ENCODE measurements around the gene IVL.

Gene IVL

DNA sequence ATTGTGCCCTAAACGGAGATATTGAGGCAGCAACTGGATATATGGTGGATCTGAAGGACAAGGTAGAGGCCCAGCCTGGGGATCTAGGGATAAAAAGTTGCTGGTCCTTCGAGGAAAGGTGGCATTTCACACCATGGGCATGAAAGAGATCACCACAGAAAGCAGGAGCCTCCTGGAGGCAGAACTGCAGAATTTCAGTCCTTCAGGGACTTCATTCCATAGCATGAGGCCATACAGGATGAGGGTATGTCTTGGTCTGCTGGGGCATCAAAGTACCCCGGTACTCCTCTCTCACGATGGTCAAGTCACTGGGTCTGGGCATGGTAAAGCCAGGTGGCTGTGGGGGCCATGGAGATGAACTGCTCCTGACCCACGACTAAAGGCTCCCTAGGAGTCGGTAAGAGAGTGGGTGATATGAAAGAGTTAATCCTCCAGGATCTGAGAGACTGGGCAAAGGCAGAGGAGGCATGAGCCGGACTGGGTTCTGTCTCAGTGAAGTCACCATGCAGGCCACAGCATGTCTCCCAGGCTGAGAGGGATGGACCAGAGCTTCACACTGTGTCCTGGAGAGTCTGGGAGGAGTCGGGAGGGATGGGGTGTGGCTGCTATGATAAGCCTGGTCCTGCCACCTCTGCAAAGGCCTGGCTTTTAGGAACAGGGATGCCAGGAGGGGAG is 32.8 kb downstream of the IVL start:
- Histone ChIP-seq H3K4me3 (ENCODE audit: low read depth, low read length) (no peak overlapping the region), H2AFZ (no peak overlapping the region), H3K4me1 (no peaks in the 10 kb centered on the region), H3K79me2 (no peaks in the 10 kb centered on the region), H3K4me2 (ENCODE audit: low read length) (no peak overlapping the region), H3K27ac (no peak overlapping the region), H3K27me3 (ENCODE audit: control insufficient read depth, insufficient read depth, low read length) (no peaks in the 10 kb centered on the region), H3K36me3 (ENCODE audit: control insufficient read depth, insufficient read depth, low read length) (no peaks in the 10 kb centered on the region), H3K9me3 (ENCODE audit: control insufficient read depth, low read length) (no peaks in the 10 kb centered on the region), H3K9ac (no peak overlapping the region)
- TF ChIP-seq, protein P1, sequence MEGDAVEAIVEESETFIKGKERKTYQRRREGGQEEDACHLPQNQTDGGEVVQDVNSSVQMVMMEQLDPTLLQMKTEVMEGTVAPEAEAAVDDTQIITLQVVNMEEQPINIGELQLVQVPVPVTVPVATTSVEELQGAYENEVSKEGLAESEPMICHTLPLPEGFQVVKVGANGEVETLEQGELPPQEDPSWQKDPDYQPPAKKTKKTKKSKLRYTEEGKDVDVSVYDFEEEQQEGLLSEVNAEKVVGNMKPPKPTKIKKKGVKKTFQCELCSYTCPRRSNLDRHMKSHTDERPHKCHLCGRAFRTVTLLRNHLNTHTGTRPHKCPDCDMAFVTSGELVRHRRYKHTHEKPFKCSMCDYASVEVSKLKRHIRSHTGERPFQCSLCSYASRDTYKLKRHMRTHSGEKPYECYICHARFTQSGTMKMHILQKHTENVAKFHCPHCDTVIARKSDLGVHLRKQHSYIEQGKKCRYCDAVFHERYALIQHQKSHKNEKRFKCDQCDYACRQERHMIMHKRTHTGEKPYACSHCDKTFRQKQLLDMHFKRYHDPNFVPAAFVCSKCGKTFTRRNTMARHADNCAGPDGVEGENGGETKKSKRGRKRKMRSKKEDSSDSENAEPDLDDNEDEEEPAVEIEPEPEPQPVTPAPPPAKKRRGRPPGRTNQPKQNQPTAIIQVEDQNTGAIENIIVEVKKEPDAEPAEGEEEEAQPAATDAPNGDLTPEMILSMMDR (IDR thresholded peaks at IDR 0.05): no peak

DNA sequence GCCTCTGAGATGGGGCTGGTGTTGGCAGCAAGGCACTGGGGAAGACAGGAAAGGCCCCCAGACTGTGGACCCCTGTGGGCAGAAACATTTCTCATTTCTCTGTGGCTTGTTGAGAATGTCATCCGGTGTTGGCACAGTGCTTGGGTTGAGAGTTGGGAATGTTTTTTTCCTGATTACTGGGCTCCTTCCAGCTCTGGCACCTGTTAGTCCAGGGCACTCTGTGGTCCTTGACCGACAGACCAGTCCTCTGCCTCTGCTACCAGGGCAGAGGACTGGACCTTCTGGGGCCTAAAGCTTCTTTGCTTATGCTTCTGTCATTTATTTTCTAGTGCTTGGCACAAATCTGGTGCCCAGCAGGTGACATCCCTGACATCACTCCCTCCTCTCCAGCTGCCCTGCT is 33.8 kb downstream of the IVL start:
- TF ChIP-seq, protein P1 (IDR thresholded peaks at IDR 0.05): no peak

DNA sequence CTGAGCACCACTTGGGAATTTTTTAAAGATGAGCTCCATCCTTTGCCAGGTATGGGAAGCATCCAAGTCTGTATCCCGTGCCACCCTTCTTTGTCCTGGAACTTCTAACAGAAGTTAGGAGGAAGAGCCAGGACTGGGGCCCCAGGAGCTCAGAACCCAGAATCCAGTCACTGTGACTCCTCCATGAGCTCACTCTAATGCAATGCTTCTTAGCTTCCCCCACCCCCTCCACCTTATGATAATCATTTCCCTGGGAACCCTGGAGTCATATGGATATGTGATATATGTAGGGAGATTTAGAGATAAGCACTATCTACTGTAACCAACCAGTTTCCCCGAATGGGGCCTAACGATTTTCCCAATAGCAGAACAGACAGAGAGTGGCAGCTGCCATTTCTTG is 37.9 kb downstream of the IVL start:
- no peaks in the 10 kb centered on the region for H3K79me2 ChIP-seq
- no peaks in the 10 kb centered on the region for H3K27me3 ChIP-seq (ENCODE audit: control insufficient read depth, insufficient read depth, low read length)
- H3K27ac ChIP-seq: no peak overlapping the region
- H3K4me2 ChIP-seq (ENCODE audit: low read length): no peak overlapping the region
- H3K4me3 ChIP-seq (ENCODE audit: low read depth, low read length): no peak overlapping the region
- H2AFZ ChIP-seq: no peak overlapping the region
- H3K9ac ChIP-seq: no peak overlapping the region
- H3K9me3 ChIP-seq (ENCODE audit: control insufficient read depth, low read length): no peaks in the 10 kb centered on the region
- no peaks in the 10 kb centered on the region for H3K36me3 ChIP-seq (ENCODE audit: control insufficient read depth, insufficient read depth, low read length)
- TF ChIP-seq, protein P1 (IDR thresholded peaks at IDR 0.05): no peak
- H3K4me1 ChIP-seq: no peaks in the 10 kb centered on the region

More for the DNA sequence above, 33.8 kb downstream of the IVL start:
- H3K9ac ChIP-seq: no peak overlapping the region
- H3K79me2 ChIP-seq: no peaks in the 10 kb centered on the region
- H3K27me3 ChIP-seq (ENCODE audit: control insufficient read depth, insufficient read depth, low read length): no peaks in the 10 kb centered on the region
- no peak overlapping the region for H3K4me3 ChIP-seq (ENCODE audit: low read depth, low read length)
- H3K4me1 ChIP-seq: no peaks in the 10 kb centered on the region
- H2AFZ ChIP-seq: no peak overlapping the region
- no peak overlapping the region for H3K27ac ChIP-seq
- no peaks in the 10 kb centered on the region for H3K36me3 ChIP-seq (ENCODE audit: control insufficient read depth, insufficient read depth, low read length)
- no peaks in the 10 kb centered on the region for H3K9me3 ChIP-seq (ENCODE audit: control insufficient read depth, low read length)
- no peak overlapping the region for H3K4me2 ChIP-seq (ENCODE audit: low read length)

DNA sequence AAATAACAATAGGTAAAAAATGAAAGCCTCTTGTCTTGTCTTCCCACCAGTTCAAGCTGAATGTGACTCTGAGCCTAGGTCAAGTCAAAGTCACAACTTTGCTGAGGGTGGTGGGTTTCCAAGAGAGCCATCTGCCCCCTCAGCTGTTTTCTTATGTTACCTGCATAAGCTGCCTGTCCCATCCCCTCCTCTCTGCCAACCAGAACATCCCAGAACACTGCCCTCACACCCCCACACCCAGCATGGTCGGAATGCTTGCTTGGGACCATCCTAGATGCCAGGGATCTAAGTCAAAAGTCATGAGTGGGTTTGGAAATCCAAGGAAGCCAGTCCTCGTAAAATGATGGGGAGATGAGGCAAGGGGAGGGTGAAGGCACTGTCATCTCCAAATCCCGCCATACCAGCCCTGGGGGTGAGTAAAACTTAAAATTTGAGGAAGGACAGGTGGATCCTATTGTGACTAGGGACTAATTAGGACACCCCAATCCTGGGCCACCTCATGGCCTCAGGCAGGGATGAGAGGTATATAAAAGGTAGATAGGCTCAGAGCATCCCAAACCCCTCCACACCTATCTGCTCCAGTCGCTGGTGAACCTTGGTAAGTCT is 38.4 kb downstream of the IVL start, which contains the start of gene SPRR5:
Gene SPRR5, plus strand, starts transcription at position 556 of the 606 bp plus-strand sequence. CDS start 1,349 bp downstream, outside the sequence.
- H2AFZ ChIP-seq: no peak within 1 kb of the TSS
- no peaks in the 10 kb centered on the region for H3K9me3 ChIP-seq (ENCODE audit: control insufficient read depth, low read length)
- no peak within 1 kb of the TSS for H3K27ac ChIP-seq
- no peak within 1 kb of the TSS for H3K4me2 ChIP-seq (ENCODE audit: low read length)
- H3K4me3 ChIP-seq (ENCODE audit: low read depth, low read length): no peak within 1 kb of the TSS
- TF ChIP-seq, protein P1 (IDR thresholded peaks at IDR 0.05): no peak
- no peaks in the 10 kb centered on the region for H3K4me1 ChIP-seq
- no peaks in the 10 kb centered on the region for H3K36me3 ChIP-seq (ENCODE audit: control insufficient read depth, insufficient read depth, low read length)
- no peaks in the 10 kb centered on the region for H3K27me3 ChIP-seq (ENCODE audit: control insufficient read depth, insufficient read depth, low read length)
- no peak within 1 kb of the TSS for H3K9ac ChIP-seq
- H3K79me2 ChIP-seq: no peaks in the 10 kb centered on the region

Measured in parathyroid adenoma (tissue), 2 donors.